HG03066 (cell line): ENCODE data around the gene AQR.

ENCODE experiments used
- ATAC-seq: cut with Tn5 transposase; IDR thresholded peaks from one replicate; pipeline ENCODE4 v1.9.1; 2021; ENCODE audit warnings: low read depth; ENCODE audit not compliant: unreplicated experiment

AQR gene

DNA sequence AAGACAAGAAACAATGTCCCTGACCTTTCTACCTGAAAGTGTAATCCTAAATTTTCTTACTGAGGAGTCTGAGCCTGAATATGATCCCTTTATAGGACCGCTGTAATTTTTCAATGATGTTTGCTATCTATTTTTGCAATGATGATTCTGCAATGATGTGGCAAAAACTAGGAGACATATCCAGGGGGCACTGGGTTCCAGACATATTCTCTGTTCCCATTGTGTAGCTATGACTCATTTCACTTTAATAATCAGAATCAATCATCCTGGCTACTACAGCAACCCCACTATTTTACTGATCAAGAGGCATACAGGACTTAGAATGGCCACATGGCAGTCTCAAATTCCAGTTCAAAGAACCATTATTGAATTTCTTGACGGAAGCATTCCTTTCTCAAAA lies 85.9 kb downstream of the AQR start:
- no peak for ATAC-seq

DNA sequence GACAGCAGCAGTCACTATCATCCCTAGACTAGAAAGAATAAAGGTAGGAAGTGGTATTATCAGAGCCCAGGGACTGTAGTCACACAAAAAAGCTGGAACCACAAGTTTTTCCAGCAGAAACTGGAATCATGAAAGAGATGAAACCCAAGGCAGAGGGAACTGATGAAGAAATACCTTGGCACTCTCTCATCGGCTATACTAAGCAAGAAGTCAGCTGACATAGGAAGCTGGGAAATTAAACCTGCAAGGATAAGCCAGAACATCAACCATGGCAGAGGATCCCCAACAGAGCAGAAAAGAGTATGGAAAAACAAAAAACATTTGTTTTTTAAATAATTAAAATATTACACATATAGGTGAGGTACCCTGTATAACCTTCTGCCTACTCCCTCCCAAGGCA lies 86.5 kb downstream of the AQR start:
- ATAC-seq: no peak

DNA sequence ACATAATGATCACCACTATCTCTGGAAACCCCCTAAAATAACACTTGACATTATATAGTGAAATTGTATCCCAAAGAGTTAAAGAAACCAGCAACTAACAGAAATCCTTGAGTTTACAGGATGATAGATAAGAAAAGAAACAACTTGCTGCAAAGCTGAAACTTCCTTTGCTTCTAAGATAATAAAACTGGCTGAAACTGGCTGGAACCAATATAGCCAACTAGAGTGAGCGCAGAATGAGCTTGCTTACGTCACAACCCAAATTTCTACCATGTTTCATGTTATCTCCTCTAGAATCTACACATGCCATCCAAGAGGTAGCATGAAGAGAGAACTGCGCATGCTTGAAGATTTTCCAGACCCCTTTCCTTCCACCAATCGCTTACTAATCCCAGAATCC lies 90.4 kb downstream of the AQR start:
- no peak for ATAC-seq

DNA sequence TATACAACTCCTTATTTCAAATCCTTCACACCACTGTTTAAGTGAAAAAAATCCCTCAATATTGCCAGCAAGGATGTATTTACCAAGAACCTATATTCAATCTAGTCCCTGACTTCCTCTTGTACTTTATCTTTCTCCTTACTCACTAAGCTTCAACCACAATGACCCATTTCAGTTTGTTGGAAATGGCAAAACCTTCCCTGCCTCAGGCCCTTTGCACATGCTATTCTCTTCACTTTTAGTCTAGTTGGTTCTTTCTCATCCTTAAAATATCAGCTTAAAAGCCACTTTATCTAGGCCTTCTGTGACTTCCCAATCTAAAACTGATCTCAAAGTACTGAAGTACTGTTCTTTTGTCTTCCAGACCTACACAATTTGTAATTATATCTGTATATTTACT lies 92.9 kb downstream of the AQR start:
- no peak for ATAC-seq

DNA sequence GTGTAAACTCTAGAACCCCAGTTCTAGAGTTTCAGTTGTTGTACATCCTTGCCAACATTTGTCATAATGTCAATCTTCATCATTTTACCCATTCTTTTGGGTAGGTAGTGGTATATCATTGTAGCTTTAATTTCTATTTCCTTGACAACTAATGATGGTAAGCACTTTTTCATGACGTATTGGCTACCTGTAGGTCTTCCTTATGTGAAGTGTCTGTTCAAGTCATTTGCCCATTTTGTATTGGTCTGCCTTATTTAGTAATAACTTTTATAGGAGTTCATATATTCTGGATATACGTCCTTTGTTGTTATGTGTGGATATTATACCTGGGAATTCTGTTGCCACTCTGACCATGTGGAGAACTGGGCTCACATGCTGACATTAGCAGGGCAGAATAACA lies 100.4 kb downstream of the AQR start:
- ATAC-seq: no peak

DNA sequence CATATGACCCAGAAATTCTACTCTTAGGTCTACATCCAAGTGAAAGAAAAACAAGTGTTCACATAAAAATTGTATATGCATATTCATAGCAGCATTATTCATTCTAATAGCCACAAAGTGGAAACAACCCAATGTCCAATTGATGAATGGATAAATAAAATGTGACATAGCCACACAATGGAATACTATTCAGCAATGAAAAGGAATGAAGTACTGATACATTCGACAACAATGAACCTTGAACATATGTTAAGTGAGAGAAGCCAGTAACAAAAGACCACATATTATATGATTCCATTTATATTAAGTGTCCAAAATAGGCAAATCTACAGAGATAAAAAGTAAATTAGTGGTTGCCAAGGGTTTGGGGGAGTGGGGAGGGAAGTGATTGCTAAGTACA lies 104.0 kb downstream of the AQR start:
- ATAC-seq: no peak

DNA sequence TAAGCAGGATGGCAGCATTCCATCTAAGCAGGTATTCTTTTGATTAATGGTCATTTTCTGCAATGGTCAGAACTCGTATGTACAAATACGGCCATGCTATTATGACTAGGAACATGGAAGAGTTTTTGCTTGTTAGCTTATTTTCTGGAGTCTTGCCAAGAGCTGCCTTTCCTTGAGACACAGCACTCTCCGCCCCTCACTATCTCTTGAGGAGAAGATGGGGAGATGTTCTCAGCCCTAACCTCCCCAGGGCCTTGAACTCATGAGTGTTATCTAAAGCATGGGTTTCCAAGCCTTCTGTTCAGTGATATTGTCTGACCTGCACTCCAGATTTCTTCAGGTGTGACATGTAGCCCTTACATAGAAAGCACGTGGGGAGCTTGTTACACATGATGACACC lies 108.3 kb downstream of the AQR start:
- ATAC-seq: no peak

DNA sequence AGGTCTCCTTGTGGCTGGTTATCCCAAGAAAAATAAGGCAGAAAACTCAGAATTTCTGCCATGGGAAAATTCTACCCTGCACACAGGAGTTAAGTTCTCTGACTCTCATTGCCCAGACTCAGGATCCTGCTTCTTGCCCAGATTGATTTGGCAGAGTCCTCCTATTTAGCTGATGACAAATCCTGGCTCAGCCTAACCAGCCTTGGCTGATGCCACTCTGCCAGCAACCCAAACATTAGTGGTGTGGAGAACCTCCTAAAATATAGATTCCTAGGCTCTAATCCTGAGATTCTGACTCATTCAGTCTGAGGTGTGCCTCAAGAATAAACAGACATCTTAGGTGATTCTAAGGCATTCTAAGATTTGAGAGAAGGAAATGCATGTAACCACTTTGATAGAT lies 113.6 kb downstream of the AQR start:
- no peak for ATAC-seq

DNA sequence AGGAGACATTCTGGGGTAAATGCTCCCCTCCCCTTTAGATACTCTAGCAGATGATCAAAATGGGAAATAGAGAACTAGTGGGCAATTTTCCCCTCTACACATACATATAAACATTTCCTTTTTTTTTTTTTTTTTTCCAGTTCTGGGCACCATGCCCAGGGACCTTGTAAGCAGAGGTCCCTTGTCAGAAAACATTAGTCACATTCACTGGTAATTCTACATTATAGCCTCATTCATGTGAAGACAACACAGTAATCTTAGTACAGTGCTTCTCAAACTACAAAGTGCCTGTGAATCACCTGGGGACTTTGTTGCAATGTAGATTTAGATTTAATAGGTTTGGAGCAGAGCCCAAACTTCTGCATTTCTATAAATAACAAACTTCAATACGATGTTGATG lies 114.1 kb downstream of the AQR start:
- no peak for ATAC-seq

DNA sequence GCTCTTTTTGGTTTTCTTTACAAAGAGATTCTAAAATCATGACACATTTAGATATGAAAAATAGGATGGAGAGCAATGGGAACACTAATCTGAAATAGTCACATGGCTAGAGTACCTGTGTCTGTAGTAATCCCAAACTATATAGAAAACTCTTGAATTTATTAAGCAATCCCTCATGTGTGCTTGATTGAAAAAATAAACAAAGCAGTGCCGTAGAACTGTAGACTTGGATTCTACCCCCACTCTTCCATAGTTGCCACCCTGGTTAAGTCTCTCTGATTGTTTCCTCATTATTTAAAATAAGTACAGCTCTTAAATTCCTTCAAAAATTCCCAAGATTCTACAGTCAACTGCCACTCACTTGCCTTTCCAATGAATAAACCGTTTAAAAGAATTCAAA lies 115.3 kb downstream of the AQR start:
- no peak for ATAC-seq

DNA sequence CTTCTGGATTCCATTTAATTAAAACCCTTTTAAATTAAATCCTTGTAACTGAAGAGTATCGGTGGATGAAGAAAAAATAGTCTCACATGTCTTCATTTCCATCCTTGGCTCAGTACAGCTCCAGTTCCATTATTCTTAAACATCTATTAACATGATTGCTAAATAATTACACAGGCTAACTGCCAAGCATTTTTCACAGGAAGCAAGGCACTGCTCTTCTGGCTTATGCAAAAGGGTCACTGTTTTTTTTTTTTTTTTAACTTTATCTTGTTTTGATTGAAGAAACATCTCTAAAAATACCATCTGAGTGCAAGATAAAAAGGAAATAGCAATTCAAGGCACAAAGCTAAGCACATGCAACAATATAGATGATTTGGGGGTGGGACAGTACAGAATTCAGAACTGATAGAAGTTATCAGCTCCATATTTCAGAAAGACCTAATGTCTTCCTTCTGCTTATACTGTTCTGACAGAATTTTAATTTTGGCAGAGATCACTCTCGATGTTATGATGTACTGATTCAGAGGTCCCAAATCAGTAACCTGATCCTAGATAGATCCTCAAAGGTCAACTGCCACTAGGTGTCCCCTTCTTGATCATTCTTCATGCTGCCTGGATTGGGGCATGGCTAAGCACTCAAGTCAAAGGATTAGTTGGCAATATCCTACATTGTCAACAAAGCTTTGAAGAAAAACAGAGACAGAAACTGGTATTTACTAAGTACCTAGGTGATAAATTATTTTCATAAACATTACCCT lies 116.4 kb downstream of the AQR start:
- no peak for ATAC-seq

DNA sequence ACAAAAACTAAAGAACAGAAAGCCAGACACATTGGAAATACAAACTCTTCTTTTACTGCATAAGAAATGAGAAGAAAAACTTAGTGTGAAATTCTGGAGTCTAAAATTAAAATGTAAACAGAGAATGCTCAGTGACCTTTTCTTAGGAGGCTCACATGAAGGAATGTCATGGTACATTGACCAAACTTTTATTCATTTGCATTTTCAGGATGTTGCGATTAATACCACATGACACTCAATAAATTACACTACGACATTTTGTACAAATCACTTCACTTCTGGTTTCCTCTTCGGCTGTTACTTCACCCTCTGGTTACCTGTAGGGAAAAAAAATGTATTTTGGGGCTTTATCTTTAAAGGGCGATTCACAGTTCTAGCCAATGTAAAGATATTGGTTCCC lies 117.8 kb downstream of the AQR start:
- ATAC-seq: no peak

DNA sequence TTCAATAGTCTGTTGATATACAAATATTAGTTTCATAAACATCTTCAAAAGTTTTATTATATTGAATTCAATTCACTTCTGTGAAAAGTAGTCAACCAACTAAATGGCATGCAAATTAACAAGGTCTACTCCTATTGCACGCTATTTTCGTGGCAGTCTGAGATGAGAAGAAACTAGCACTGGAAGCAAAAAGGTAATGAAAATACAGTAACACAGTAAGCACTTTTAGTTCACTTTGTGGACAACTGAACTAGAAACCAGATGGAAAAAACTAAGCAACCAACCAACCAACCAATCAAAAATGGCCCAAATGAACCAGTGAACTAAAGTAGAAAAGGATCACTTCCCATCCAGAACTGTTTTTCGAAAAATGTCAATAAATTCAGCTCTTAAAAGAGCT lies 118.5 kb downstream of the AQR start:
- no peak for ATAC-seq

DNA sequence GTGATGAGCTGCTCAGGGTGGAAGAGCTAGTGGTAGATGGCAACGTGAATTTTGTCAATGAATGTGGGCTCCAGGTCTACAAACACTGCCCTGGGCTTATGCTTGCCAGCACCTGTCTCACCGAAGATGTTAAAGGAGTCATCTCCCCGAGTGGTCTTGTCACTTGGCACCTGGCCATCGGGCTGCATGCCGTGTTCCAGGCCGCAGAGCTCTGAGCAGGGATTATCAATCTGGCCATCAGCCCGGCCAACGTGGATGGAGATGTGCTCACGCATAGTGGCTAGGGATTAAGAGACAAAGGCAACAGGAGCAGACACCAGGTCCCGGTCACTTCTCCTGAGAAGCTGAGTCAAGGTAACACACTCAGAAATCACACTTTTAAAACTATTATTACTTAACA lies 119.4 kb downstream of the AQR start:
- no peak for ATAC-seq

DNA sequence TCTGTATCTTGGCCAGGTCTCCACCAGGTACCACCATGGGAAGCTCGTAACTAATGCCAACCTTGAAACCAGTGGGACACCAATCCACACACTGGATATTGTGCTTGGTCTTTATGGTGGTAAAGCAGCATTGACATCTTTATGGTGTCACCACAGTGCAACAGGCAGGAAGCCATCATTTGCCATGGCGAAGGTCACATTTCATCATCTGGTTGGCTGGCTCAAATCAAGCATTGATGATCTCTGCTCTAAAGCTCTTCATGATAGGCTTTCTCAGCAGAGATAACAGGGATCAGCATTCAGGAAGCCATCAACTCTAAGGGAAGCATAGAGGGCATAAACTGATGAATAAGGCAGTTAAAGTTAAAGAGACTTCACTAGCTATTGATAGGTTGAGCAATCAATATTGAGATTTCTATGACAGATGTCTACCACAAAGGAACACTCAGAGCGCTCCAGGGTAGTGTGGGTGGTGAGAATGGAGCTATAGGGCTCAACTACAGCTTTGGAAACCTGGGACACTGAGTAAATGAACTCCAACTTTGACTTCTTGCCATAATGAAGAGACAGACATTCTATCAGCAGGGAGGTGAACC lies 120.1 kb downstream of the AQR start:
- no peak for ATAC-seq

DNA sequence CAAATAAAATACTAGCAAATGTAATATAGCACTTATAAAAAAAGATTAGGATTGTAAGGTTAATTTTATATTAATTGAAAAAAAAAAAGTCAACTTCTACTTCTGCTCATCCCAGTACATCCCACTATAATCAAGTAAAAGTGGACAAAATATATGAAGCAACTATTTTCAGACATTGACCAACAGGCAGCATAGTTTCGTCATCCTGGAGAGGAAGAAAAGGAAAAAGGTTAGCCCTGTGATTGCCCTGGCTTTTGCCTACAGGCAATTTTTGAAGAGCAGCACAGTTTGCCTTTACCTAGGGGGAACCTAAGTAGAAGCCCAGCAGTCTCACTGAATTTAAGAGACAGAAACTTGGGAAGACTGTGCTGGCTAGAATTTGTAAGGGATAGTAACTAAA lies 121.9 kb downstream of the AQR start:
- ATAC-seq: no peak

DNA sequence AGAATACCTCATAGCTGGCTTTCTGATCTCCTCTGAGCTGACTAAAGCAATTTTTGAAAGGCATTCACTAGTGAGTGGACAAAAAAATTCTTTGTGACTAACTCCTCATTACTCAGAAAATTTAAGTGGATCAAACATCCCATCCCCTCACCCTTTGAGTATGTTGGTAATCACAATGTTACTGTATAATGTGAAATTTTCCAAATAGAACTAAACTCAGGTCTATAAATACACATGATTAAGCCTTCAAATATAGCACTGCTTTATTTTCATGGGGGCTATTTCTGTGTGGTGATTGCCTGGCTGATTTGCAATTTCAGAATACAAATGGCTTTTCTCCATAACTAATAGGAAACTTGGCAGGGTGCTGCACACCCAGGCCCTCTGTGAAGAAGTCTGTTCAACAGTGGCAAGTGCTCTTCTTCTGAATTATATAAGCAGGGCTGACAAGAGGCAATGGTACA lies 128.2 kb downstream of the AQR start:
- no peak for ATAC-seq

DNA sequence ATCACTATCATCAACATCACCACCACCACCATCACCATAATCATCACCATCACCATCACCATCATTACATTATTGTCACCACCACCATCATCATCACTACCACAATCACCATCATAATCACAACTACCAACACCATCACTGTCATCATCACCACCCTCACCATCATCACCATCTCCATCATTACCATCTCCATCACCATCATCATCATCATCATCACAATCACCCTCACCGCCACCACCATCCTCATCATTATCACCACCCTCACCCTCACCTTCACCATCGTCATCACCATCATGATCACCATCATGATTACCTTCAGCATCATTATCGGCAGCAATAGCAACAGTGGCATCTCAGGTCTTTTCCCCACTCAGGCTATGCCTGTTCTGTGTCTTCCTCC lies 131.3 kb downstream of the AQR start:
- no peak for ATAC-seq

DNA sequence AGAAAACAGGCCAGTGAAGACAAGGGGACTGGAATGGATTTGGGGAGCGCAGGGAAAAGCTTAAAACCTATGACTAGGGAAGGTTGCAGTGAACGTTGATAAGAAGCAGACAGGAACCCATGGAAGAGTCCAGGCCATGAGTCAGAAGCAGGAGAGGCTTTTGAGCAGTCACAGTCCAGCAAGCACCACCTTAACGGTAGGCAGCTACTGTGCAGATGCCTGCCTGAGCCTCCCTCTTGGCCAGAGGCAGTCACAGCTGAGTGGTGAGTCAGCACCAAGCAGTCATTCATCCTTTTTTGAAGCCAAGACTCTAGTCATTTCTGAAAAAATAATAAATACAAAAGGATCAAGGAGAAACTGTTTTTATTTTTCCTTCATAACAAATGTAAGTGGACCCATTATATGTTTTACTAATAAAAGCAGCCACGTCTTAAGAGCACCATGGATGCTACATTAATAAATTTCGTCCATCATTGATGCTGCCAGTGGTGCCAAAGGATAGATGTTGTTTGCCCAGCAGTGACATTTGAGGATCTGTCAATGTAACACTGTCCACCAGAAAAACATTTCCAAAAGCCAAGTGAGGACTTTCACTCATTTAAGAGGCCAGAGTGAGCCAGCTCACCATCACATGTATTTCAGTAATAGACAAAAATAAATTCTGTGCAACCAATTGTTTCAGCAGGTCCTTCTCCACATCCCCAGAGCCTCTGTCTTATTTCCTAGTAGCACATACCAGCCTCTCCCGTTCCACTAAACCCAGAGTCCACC lies 132.1 kb downstream of the AQR start:
- ATAC-seq: no peak

DNA sequence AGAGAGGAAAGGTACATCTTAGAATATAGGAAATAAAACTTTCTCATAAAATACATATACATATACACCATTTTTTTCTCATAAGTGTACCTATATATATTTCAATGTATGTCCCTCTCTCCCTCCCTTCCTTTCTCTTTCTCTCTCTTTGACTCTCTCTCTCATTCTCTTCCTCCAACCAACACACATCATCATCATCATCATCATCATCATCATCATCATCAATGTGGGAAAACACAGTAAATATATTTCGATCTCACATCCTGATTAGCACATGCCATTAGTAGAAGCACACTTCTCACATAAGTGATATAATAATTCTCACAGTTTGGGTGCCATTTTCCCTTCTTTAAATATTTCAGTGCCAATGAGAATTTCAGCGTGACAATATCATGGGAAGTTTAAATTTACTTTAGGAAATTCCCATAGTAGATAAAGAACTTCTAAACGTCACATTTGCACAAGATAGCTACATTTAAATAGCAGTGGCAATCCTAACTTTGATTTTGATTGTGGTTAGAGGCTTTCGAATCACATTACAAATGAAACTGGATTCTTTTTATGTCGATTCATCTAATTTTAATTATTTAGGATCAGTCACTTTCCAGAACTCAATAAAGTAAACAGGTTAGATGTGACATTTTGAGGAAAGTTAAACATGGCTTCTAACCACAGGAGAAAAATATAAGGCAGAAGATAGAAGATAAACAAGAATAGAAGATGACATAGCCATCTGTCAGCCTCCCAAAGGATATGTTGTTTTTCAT lies 141.2 kb downstream of the AQR start:
- ATAC-seq: no peak

DNA sequence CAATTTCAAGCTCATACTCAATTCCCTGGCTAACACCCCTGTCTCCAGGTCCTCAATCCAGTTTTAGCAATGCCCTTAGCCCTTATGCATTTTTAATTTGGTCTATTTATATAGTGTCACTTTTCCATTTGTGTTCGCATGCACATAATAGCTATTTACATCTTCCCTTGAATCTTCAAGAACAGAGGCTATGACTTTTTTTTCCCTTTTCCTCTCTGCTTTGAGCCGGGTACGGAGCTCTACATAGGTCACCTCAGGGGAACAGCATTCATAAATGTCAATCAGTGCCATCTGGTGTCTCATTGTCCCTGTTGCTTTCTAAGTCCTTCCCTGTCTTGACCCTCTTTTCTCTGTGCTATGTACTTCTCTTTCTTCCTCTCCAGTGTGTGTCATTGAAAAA lies 147.7 kb downstream of the AQR start:
- no peak for ATAC-seq
